HepG2 (cell line): ENCODE measurements around the gene MARCHF9. TPM values are rescaled to one million over a fixed set of nuclear protein-coding genes. Genes with fewer than 3 reads are reported as not detected.

Source experiments
- ATAC-seq: fragments of 200-7000 bp; cut with Tn5 transposase; 3 replicates; pipeline ENCODE4 v1.9.1; 2020; ENCODE audit warnings: mild to moderate bottlenecking, moderate library complexity
- BruUV-seq: library from RNA; stranded (reverse); fragments of 400-500 nt; replicated peaks from 2 replicates; lab custom pipeline; 2021; lab: Mats Ljungman, UMichigan
- CTCF ChIA-PET: fragments of 300-600 bp; formaldehyde crosslinking; extraction: SDS; loops from one replicate; lab custom pipeline; 2021; ENCODE audit warnings: low total read pairs, inconsistent platforms, low intra/inter-chr PET ratio; lab: Yijun Ruan, JAX
- POLR2A ChIA-PET: fragments of 350-600 bp; sonication (Branson Sonifier 250); formaldehyde crosslinking; loops from one replicate; lab custom pipeline; 2020; ENCODE audit warnings: antibody characterized with exemption, inconsistent platforms; lab: Yijun Ruan, JAX
- DNase-seq: peaks from one replicate; pipeline ENCODE4 v3.0.0-alpha.2; 2015; ENCODE audit warnings: low spot score
- FAIRE-seq: peaks from 3 replicates; lab custom pipeline; 2011; peaks lifted over from hg19 to GRCh38; lab: Jason Lieb, UNC
- H2AFZ ChIP-seq: one replicate; pipeline ENCODE4 v1.6.1; 2011; ENCODE audit warnings: low read length, inconsistent platforms
- H3K27ac ChIP-seq: fragments of 300-600 bp; 3 replicates; pipeline ENCODE4 v1.8.0; 2011; ENCODE audit warnings: mixed run types, mild to moderate bottlenecking, mixed read lengths, low read length, inconsistent platforms; ENCODE audit not compliant: insufficient read depth; ENCODE audit errors: extremely low read length
- H3K27me3 ChIP-seq, 2 experiments: fragments of 200-600 bp in 1 of 2; 2 replicates in 1 of 2; 3 replicates in 1 of 2; pipeline versions ENCODE4 v1.6.0 to v1.8.0; 2011; ENCODE audit warnings: low read length in 2 of 2, mild to moderate bottlenecking in 2 of 2, moderate library complexity in 2 of 2, inconsistent platforms in 1 of 2; ENCODE audit not compliant: insufficient read depth in 2 of 2, control insufficient read depth in 1 of 2
- H3K36me3 ChIP-seq, 2 experiments: fragments of 200-600 bp in 1 of 2; replicated peaks in 1 of 2; 2 replicates in 1 of 2; 3 replicates in 1 of 2; pipeline versions ENCODE4 v1.5.1 to v1.8.0; 2011; ENCODE audit warnings: low read length in 2 of 2, inconsistent platforms in 1 of 2; ENCODE audit not compliant: insufficient read depth in 2 of 2, control insufficient read depth in 1 of 2
- H3K4me1 ChIP-seq: 2 replicates; pipeline ENCODE4 v1.5.1; 2012; ENCODE audit warnings: low read length, inconsistent platforms; ENCODE audit not compliant: insufficient read depth
- H3K4me2 ChIP-seq: 2 replicates; pipeline ENCODE4 v1.6.0; 2011; ENCODE audit warnings: low read depth, low read length, inconsistent platforms
- H3K4me3 ChIP-seq, 3 experiments: fragments of 200-600 bp in 1 of 3; sonication (generic), shearing (Covaris generic) in 1 of 3; replicated peaks in 1 of 3; 2 replicates each; pipeline ENCODE4 v1.5.1; 2011 to 2016; ENCODE audit warnings: low read length in 3 of 3, inconsistent platforms in 2 of 3, low read depth in 2 of 3, mild to moderate bottlenecking in 2 of 3, control low read depth in 1 of 3, mixed read lengths in 1 of 3; ENCODE audit not compliant: insufficient read depth in 1 of 3
- H3K79me2 ChIP-seq: one replicate; pipeline ENCODE4 v1.6.1; 2011; ENCODE audit warnings: low read length, inconsistent platforms; ENCODE audit not compliant: insufficient read depth
- H3K9ac ChIP-seq: 2 replicates; pipeline ENCODE4 v1.6.0; 2011; ENCODE audit warnings: mild to moderate bottlenecking, low read depth, low read length, inconsistent platforms; ENCODE audit not compliant: insufficient read depth
- H3K9me3 ChIP-seq: 2 replicates; pipeline ENCODE4 v1.5.1; 2012; ENCODE audit warnings: mild to moderate bottlenecking, low read length
- H4K20me1 ChIP-seq: 2 replicates; pipeline ENCODE4 v1.6.0; 2011; ENCODE audit warnings: inconsistent platforms, mild to moderate bottlenecking, low read length, moderate library complexity; ENCODE audit not compliant: insufficient read depth
- ATF6 ChIP-seq: sonication (generic); formaldehyde crosslinking; conservative IDR thresholded peaks from 2 replicates; pipeline ENCODE4 v1.4.0; 2020; ENCODE audit warnings: missing genetic modification reagents
- BHLHE40 ChIP-seq: IDR thresholded peaks from 2 replicates; pipeline ENCODE4 v1.6.1; 2011; ENCODE audit warnings: low read length, improper control_type of control experiment
- ESRRA ChIP-seq: sonication (generic); formaldehyde crosslinking; IDR thresholded peaks from 2 replicates; pipeline ENCODE4 v1.5.1; 2020; ENCODE audit warnings: mild to moderate bottlenecking, low read depth, missing genetic modification reagents
- HNF4A ChIP-seq: sonication (generic); formaldehyde crosslinking; IDR thresholded peaks from 2 replicates; pipeline ENCODE4 v1.4.0; 2020; ENCODE audit warnings: missing genetic modification reagents
- KAT2B ChIP-seq: fragments of 150-350 bp; IDR thresholded peaks from 2 replicates; pipeline ENCODE4 v1.6.1; 2014; ENCODE audit warnings: low read depth, low read length, borderline replicate concordance
- KLF12 ChIP-seq: sonication (generic); formaldehyde crosslinking; IDR thresholded peaks from 2 replicates; pipeline ENCODE4 v1.4.0; 2020; ENCODE audit warnings: missing genetic modification reagents, borderline replicate concordance
- NCOA2 ChIP-seq: sonication (generic); formaldehyde crosslinking; IDR thresholded peaks from 2 replicates; pipeline ENCODE4 v1.8.0; 2022; ENCODE audit warnings: inconsistent platforms
- RARA ChIP-seq: IDR thresholded peaks from 2 replicates; pipeline ENCODE4 v1.6.1; 2016; ENCODE audit warnings: missing genetic modification reagents, missing compliant biosample characterization
- RFX1 ChIP-seq: fragments of 450-650 bp; IDR thresholded peaks from 2 replicates; pipeline ENCODE4 v1.6.1; 2017
- RXRB ChIP-seq: IDR thresholded peaks from 2 replicates; pipeline ENCODE4 v1.6.1; 2016; ENCODE audit warnings: borderline replicate concordance, missing genetic modification reagents, missing compliant biosample characterization
- TOPORS ChIP-seq: sonication (generic); formaldehyde crosslinking; IDR thresholded peaks from 2 replicates; pipeline ENCODE4 v1.8.0; 2023; ENCODE audit warnings: mild to moderate bottlenecking, missing genetic modification reagents
- ZBTB46 ChIP-seq: sonication (generic); formaldehyde crosslinking; IDR thresholded peaks from 2 replicates; pipeline ENCODE4 v1.4.0; 2020; ENCODE audit warnings: mild to moderate bottlenecking, missing genetic modification reagents, borderline replicate concordance
- ZBTB7B ChIP-seq: sonication (generic); formaldehyde crosslinking; IDR thresholded peaks from 2 replicates; pipeline ENCODE4 v1.4.0; 2020; ENCODE audit warnings: missing genetic modification reagents
- ZNF383 ChIP-seq: sonication (generic); formaldehyde crosslinking; IDR thresholded peaks from 2 replicates; pipeline ENCODE4 v1.4.0; 2020; ENCODE audit warnings: missing genetic modification reagents, mild to moderate bottlenecking, borderline replicate concordance
- ZNF674 ChIP-seq: sonication (generic); formaldehyde crosslinking; IDR thresholded peaks from 2 replicates; pipeline ENCODE4 v1.5.0; 2020; ENCODE audit warnings: low read depth, mild to moderate bottlenecking, missing genetic modification reagents
- ZNF776 ChIP-seq: sonication (generic); formaldehyde crosslinking; IDR thresholded peaks from 2 replicates; pipeline ENCODE4 v1.4.0; 2020; ENCODE audit warnings: mild to moderate bottlenecking, missing genetic modification reagents
- ZSCAN25 ChIP-seq: sonication (generic); formaldehyde crosslinking; IDR thresholded peaks from 2 replicates; pipeline ENCODE4 v1.8.0; 2022; ENCODE audit warnings: mild to moderate bottlenecking, missing genetic modification reagents
- WGBS: methylation state at CpG from one replicate; pipeline ENCODE4 v1.1.6; 2017; ENCODE audit warnings: low lambda C conversion rate; 5-methylcytosine and 5-hydroxymethylcytosine counted together
- in situ Hi-C: cut with HindIII; loops from 2 replicates; pipeline ENCODE4 v1.10.0; 2017; ENCODE audit warnings: low pct_unique_long_range_greater_than_20kb; ENCODE audit not compliant: extremely low pct_ligation_motif_present
- intact Hi-C: fragments of 100-400 bp; cut with micrococcal nuclease; formaldehyde crosslinking; loops from one replicate; pipeline ENCODE4 v1.10.0; 2022; ENCODE audit not compliant: unreplicated experiment
- polyA plus RNA-seq, 8 experiments: library from polyadenylated mRNA; depleted of rRNA in 3 of 8; stranded (reverse) in 7 of 8; unstranded in 1 of 8; fragments of >200 nt; fragmentation: Illumina TruSeq in 4 of 8; extraction: Trizol in 4 of 8; gene quantifications; 2 replicates each; pipeline versions ENCODE4 v1.2.1 to v1.2.3, GENCODE V29; 2011 to 2016; ENCODE audit warnings: low read depth in 4 of 8, missing spikeins in 1 of 8, mixed read lengths in 1 of 8; ENCODE audit not compliant: insufficient read depth in 1 of 8
- total RNA-seq, 5 experiments: library from RNA; depleted of rRNA; stranded (reverse); fragments of >200 nt; fragmentation: Illumina TruSeq; extraction: Trizol; gene quantifications; 2 replicates each; pipeline ENCODE4 v1.2.3, GENCODE V29; 2016; ENCODE audit warnings: low read depth in 1 of 5
- TF ChIP-seq, protein P1 (sequence below): sonication (generic); formaldehyde crosslinking; IDR thresholded peaks from 2 replicates; pipeline ENCODE4 v1.9.0; 2021; ENCODE audit warnings: missing genetic modification reagents, borderline replicate concordance

Gene MARCHF9
- total and polyA plus RNA-seq, 2 of the 13 experiments (the other 11 are each of a cell fraction or from before 2014, with no cell fraction given), result 5.7 to 9.6 TPM

- no peaks in the 10 kb centered on the region for H3K79me2 ChIP-seq
- ATAC-seq (peak; percentile 55), DNase-seq (peak; percentile 23), FAIRE-seq (no peak)
- H2AFZ ChIP-seq, result no peak overlapping the region
- peak overlapping the region; percentile 94 for H3K4me2 ChIP-seq
- no peak overlapping the region for H3K9ac ChIP-seq
- H3K4me3 ChIP-seq, result peak overlapping the region in 1 of 3 experiments; percentile 73; a peak in 2 of 6 replicates
- peaks cover 42% of the 10 kb centered on the region for H3K4me1 ChIP-seq
- intact Hi-C loops (loop anchor here (5.0 kb wide), 2 partner anchors 43 to 153 kb away; partner anchors contain the start of gene OS9), in situ Hi-C loops (no loop called here)
- ChIA-PET POLR2A (interaction anchor here (0.9 to 3.3 kb wide), 6 partner anchors 9 to 215 kb away, joined by 3 to 29 read pairs (median 4); partner anchors contain the start of genes CDK4, DCTN2, DDIT3 and TSPAN31), CTCF (interaction anchor here (1.8 kb wide), 1 partner anchor 9 kb away, joined by 6 read pairs; no protein-coding TSS in a partner anchor)
- H3K36me3 ChIP-seq, result no peaks in the 10 kb centered on the region
- WGBS, result 7% methylated on average over 8 of the region's 8 CpGs
- peaks cover 14 to 64% of the 10 kb centered on the region in 2 experiments for H3K27me3 ChIP-seq
- BruUV-seq, result no TSS peak
- no peaks in the 10 kb centered on the region for H3K9me3 ChIP-seq
- no peak overlapping the region for H3K27ac ChIP-seq
- H4K20me1 ChIP-seq, result no peaks in the 10 kb centered on the region
- TF ChIP-seq ZSCAN25 (CRISPR knock-in tag), result peak; percentile 87
- TF ChIP-seq RXRB (CRISPR knock-in tag), result peak; percentile 68
- no peak for TF ChIP-seq ZNF674 (CRISPR knock-in tag)
- TF ChIP-seq BHLHE40, result no peak
- TF ChIP-seq ZNF776, result no peak
- TF ChIP-seq ZBTB7B, result 0 out of 2 replicates have a peak, but pooled peaks have one; percentile 13
- no peak for TF ChIP-seq KLF12 (CRISPR knock-in tag)
- no peak for TF ChIP-seq ZBTB46
- TF ChIP-seq ATF6 (CRISPR knock-in tag), result no peak
- TF ChIP-seq RFX1, result peak; percentile 42; the same call in 1 of the 2 replicates
- TF ChIP-seq ESRRA (CRISPR knock-in tag), result no peak
- no peak for TF ChIP-seq NCOA2
- TF ChIP-seq, protein P1, sequence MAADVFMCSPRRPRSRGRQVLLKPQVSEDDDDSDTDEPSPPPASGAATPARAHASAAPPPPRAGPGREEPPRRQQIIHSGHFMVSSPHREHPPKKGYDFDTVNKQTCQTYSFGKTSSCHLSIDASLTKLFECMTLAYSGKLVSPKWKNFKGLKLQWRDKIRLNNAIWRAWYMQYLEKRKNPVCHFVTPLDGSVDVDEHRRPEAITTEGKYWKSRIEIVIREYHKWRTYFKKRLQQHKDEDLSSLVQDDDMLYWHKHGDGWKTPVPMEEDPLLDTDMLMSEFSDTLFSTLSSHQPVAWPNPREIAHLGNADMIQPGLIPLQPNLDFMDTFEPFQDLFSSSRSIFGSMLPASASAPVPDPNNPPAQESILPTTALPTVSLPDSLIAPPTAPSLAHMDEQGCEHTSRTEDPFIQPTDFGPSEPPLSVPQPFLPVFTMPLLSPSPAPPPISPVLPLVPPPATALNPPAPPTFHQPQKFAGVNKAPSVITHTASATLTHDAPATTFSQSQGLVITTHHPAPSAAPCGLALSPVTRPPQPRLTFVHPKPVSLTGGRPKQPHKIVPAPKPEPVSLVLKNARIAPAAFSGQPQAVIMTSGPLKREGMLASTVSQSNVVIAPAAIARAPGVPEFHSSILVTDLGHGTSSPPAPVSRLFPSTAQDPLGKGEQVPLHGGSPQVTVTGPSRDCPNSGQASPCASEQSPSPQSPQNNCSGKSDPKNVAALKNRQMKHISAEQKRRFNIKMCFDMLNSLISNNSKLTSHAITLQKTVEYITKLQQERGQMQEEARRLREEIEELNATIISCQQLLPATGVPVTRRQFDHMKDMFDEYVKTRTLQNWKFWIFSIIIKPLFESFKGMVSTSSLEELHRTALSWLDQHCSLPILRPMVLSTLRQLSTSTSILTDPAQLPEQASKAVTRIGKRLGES (CRISPR knock-in tag), result no peak
- TF ChIP-seq TOPORS (CRISPR knock-in tag), result no peak
- no peak for TF ChIP-seq KAT2B
- peak; percentile 71 for TF ChIP-seq HNF4A (CRISPR knock-in tag)
- peak; percentile 45; the same call in 1 of the 2 replicates for TF ChIP-seq RARA
- 0 out of 2 replicates have a peak, but pooled peaks have one; percentile 37 for TF ChIP-seq ZNF383 (CRISPR knock-in tag)
Observed at GRCh38 chr12:57735198-57735855, 19.6 kb upstream of the MARCHF9 start.
